SK-N-MC (cell line): ENCODE results near the gene ARAF.

Source experiments
- EZH2 ChIP-seq: fragments of 200-600 bp; sonication (generic); IDR thresholded peaks from one replicate; pipeline ENCODE4 v1.6.1; 2017; ENCODE audit warnings: antibody characterized with exemption
- POLR2AphosphoS5 ChIP-seq: IDR thresholded peaks from 2 replicates; pipeline ENCODE4 v1.6.1; 2012; ENCODE audit warnings: mild to moderate bottlenecking, low read depth, low read length, borderline replicate concordance

DNA sequence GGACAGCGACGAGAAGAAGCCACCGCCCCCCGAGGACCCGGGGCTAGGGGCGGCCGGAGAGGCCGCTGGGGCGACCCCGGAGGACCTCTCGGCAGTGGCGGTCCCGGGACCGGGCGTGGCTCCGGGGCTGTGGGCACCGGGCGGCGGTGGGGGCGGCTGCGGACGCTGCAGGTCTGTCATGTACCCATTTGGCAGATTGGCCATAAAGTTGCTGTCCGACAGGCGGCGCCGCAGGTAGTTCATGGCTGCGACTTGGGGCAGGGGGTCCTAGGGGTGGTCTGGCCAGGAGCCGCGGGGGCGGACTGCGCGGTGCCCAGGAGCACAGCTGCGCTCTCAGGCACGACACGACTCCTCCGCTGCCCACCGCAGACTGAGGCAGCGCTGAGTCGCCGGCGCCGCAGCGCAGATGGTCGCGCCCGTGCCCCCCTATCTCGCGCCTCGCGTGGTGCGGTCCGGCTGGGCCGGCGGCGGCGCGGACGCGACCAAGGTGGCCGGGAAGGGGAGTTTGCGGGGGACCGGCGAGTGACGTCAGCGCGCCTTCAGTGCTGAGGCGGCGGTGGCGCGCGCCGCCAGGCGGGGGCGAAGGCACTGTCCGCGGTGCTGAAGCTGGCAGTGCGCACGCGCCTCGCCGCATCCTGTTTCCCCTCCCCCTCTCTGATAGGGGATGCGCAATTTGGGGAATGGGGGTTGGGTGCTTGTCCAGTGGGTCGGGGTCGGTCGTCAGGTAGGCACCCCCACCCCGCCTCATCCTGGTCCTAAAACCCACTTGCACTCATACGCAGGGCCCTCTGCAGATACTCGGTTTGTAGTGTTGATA is 58.7 kb downstream of the ARAF start, which contains the start of gene SYN1:
- TF ChIP-seq POLR2AphosphoS5, result no peak
- no peak for TF ChIP-seq EZH2
